ENCODE data around the gene PDE8B.

The PDE8B gene

DNA sequence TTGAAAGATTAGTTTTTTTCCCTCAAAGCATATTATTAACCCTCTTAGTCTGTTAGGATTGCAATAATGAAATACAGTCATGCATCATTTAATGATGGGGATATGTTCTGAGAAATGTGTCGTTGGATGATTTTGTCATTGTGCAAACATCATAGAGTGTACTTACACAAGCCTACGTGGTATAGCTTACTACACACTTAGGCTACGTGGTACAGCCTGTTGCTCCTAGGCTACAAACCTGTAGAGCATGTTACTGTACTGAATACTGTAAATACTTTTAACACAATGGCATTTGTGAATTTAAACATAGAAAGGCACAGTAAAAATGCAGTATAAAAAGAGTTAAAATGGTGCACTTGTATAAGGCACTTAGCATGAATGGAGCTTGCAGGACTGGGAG, 132.7 kb downstream of the PDE8B start:
- DNase-seq (ENCODE audit: low spot score): no peak
- in situ Hi-C loops (cut with MboI; ENCODE audit: low sequenced_read_pairs, unreplicated experiment): no loop called here
- TF ChIP-seq, protein P1, sequence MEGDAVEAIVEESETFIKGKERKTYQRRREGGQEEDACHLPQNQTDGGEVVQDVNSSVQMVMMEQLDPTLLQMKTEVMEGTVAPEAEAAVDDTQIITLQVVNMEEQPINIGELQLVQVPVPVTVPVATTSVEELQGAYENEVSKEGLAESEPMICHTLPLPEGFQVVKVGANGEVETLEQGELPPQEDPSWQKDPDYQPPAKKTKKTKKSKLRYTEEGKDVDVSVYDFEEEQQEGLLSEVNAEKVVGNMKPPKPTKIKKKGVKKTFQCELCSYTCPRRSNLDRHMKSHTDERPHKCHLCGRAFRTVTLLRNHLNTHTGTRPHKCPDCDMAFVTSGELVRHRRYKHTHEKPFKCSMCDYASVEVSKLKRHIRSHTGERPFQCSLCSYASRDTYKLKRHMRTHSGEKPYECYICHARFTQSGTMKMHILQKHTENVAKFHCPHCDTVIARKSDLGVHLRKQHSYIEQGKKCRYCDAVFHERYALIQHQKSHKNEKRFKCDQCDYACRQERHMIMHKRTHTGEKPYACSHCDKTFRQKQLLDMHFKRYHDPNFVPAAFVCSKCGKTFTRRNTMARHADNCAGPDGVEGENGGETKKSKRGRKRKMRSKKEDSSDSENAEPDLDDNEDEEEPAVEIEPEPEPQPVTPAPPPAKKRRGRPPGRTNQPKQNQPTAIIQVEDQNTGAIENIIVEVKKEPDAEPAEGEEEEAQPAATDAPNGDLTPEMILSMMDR (IDR thresholded peaks at IDR 0.05; ENCODE audit: borderline replicate concordance, control extremely low read depth, extremely low read depth, insufficient read depth, missing control alignments): no peak

DNA sequence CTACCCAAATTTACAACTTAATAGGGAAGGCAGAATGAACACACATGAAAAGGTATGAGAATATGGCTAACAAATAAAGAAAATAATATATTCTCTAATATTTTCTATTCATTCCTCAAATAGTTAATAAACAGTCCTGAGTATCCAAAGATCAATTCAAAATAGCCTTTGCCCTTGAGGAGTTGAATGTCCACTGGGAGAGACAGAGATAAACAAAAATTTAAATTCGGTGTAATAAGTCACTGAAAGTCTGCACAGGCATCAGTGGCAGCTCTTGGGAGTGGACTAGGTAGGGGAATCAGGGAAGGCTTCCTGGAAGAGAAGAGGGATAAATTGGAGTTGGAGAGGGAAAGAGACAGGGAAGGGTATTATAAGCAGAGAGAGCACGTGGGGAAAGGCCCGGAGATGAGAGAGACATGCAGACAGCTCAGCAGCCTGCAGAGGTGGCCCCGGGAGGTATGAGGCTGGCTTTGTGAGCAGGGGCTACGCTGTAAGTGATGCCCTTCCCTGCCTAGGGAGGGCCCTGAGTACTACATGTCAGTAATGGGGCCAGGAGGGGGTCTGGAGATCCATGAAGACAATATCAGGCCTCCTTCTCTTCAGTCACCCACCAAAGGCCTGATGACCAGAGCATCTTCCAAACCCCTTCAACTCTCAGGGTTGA, 137.1 kb downstream of the PDE8B start:
- in situ Hi-C loops (cut with MboI; ENCODE audit: low sequenced_read_pairs, unreplicated experiment): no loop called here
- DNase-seq (ENCODE audit: low spot score): no peak
- TF ChIP-seq, protein P1 (IDR thresholded peaks at IDR 0.05; ENCODE audit: borderline replicate concordance, control extremely low read depth, extremely low read depth, insufficient read depth, missing control alignments): no peak

DNA sequence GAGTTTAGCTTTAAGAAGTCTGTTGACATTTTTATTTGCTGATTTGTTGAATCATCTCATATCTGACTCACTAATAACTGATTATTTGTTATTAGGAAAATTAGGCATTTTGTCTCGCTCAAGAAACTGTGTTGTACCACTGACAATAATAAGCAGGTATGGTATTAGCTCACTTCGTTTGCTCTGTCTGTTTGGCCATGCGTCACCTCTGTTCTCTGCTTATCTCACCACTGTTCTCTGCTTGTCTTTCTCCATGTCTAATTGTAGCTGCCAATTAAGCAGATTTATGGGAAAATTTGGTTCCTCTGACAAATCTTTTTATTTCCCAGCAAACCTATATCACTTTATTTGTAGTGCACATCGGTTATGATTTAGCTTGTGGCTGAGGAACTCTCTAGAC, 142.8 kb downstream of the PDE8B start:
- no peak for DNase-seq (ENCODE audit: low spot score)
- in situ Hi-C loops (cut with MboI; ENCODE audit: low sequenced_read_pairs, unreplicated experiment): no loop called here
- TF ChIP-seq, protein P1 (IDR thresholded peaks at IDR 0.05; ENCODE audit: borderline replicate concordance, control extremely low read depth, extremely low read depth, insufficient read depth, missing control alignments): no peak

DNA sequence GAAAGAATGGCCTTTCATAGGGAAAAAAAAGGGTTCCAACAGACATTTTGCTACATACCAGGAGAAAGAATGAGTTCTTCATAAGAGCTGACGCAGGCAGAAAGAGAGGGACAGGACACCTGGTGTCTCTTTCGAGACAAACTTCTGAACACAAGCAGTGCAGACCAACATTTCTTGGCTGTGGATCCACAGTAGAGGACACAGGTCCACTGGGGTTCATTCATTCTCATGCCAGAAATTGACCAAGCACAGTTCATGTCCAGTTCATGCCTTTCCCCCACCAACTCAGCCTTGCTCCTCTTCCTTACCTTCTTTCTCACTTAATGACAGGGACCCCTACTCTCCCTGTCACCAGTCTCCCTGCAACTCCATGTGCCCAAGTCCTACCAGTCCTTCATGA, 144.0 kb downstream of the PDE8B start:
- in situ Hi-C loops (cut with MboI; ENCODE audit: low sequenced_read_pairs, unreplicated experiment): no loop called here
- TF ChIP-seq, protein P1 (IDR thresholded peaks at IDR 0.05; ENCODE audit: borderline replicate concordance, control extremely low read depth, extremely low read depth, insufficient read depth, missing control alignments): no peak

DNA sequence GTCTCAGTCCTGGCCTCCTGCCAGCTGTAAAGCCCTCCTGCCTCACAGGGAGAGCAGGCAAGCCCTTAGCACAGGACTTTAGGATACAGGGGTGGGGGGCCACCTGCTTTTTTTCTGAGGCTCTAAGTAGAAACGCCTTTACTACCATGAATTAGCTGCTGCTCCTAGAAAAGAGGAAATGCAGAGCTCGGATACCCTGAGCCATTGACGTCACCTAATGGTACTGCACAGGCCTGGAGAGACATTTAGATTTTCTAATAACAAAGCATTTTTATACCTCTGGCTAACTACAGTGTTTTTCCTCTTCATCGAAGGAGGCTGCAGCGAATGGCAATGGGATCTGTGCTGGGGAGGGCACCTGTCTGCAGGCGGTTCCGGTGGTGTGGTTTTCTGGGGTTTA, 144.6 kb downstream of the PDE8B start:
- in situ Hi-C loops (cut with MboI; ENCODE audit: low sequenced_read_pairs, unreplicated experiment): no loop called here
- TF ChIP-seq, protein P1 (IDR thresholded peaks at IDR 0.05; ENCODE audit: borderline replicate concordance, control extremely low read depth, extremely low read depth, insufficient read depth, missing control alignments): no peak
- DNase-seq (ENCODE audit: low spot score): no peak

More for the DNA sequence above, 144.0 kb downstream of the PDE8B start:
- DNase-seq (ENCODE audit: low spot score): no peak

DNA sequence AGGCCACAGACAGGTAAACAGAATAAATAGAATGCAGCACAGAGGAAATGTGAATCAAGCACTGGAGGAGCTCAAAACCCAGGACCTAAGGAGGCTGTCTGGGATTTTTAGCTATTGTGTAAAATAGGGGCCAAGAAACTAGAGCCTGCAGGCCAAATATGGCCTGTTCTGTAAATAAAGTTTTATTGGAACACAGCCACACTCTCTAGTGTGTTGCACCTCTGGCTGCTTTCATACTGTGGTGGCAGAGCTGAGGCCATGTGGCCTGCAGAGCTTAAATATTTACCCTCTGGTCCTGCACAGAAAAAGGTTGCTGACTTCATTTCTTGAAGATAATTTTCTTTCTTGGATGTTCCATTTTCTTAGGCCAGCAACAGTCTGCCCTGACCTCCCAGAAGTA, 145.3 kb downstream of the PDE8B start:
- TF ChIP-seq, protein P1 (IDR thresholded peaks at IDR 0.05; ENCODE audit: borderline replicate concordance, control extremely low read depth, extremely low read depth, insufficient read depth, missing control alignments): no peak

More for the DNA sequence above, 145.3 kb downstream of the PDE8B start:
- no peak for DNase-seq (ENCODE audit: low spot score)
- in situ Hi-C loops (cut with MboI; ENCODE audit: low sequenced_read_pairs, unreplicated experiment): no loop called here
